Right atrium auricular region (tissue), 2 donors: ENCODE data around the gene HDGFL3. TPM values are rescaled to one million over a fixed set of nuclear protein-coding genes. Genes with fewer than 3 reads are reported as not detected.
"Not testable (repeated sequence)": the region's sequence is repeated elsewhere in the genome, so short reads cannot be mapped to it uniquely, and the experiment has no call there.

Experiments
- DNase-seq: peaks from one replicate; pipeline ENCODE4 v3.0.0-alpha.2; 2019; ENCODE audit warnings: low spot score
- H3K27ac ChIP-seq, 2 donors: fragments of 200-600 bp; sonication (generic); 1 replicate in 1 of 2; 2 replicates in 1 of 2; pipeline ENCODE4 v1.5.1; 2016 to 2019
- H3K27me3 ChIP-seq, 2 donors: fragments of 200-600 bp; sonication (generic); one replicate each; pipeline versions ENCODE4 v1.5.1 to v1.6.0; 2017 to 2019
- H3K36me3 ChIP-seq: fragments of 200-600 bp; sonication (generic); one replicate; pipeline ENCODE4 v1.5.1; 2016
- H3K4me1 ChIP-seq, 2 donors: fragments of 200-600 bp; sonication (generic); one replicate each; pipeline versions ENCODE4 v1.5.1 to v1.6.0; 2017 to 2019
- H3K4me3 ChIP-seq, 2 donors: fragments of 200-600 bp; sonication (generic); 1 replicate in 1 of 2; 2 replicates in 1 of 2; pipeline ENCODE4 v1.5.1; 2017 to 2019; ENCODE audit warnings: mild to moderate bottlenecking in 1 of 2, moderate library complexity in 1 of 2
- H3K9me3 ChIP-seq, 2 donors: fragments of 200-600 bp; sonication (generic); one replicate each; pipeline ENCODE4 v1.5.1; 2019
- total RNA-seq, 2 donors: library from RNA; depleted of rRNA; stranded (reverse); fragments of >200 nt; gene quantifications; one replicate each; pipeline ENCODE4 v1.1.0, GENCODE V29; 2016
- TF ChIP-seq, protein P1 (sequence below), 2 donors: fragments of 200-600 bp; sonication (generic); IDR thresholded peaks; one replicate each; pipeline ENCODE4 v1.5.1; 2019; ENCODE audit warnings: antibody characterized with exemption in 2 of 2

The HDGFL3 gene
- total RNA-seq, 2 donors from 2014 or later = 25.6 to 30.0 TPM

DNA sequence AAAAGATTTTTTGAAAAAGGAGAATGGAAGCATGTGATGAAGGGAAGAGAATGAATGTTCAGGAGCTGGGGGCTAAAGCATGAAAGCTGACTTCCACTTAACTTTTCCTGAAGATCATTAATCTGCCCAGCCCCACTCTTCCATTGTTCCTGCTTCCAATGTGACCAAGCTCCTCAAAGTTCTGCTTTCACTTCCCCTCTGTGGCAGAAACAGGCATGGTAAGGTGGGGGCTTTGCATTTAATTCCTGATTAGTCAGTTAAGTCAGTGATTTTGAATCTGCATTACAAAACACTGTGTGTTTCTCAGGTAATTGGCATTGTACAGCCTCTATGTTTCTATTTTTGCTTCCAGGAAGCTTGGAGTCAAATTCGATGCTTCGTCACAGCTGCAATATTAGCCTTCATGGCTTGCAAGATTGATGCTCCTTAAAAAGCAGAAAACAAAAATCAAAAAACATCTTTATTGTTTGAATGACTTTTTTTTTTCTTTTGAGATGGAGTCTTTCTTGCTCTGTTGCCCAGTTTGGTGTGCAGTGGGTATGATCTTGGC is 107.5 kb downstream of the HDGFL3 start:
- peaks cover 0 to 19% of the 10 kb centered on the region in 2 donors for H3K4me1 ChIP-seq
- no peak overlapping the region for H3K27ac ChIP-seq
- no peak overlapping the region for H3K4me3 ChIP-seq
- H3K36me3 ChIP-seq = no peaks in the 10 kb centered on the region
- DNase-seq = peak; percentile 56
- H3K9me3 ChIP-seq = no peaks in the 10 kb centered on the region
- TF ChIP-seq, protein P1, sequence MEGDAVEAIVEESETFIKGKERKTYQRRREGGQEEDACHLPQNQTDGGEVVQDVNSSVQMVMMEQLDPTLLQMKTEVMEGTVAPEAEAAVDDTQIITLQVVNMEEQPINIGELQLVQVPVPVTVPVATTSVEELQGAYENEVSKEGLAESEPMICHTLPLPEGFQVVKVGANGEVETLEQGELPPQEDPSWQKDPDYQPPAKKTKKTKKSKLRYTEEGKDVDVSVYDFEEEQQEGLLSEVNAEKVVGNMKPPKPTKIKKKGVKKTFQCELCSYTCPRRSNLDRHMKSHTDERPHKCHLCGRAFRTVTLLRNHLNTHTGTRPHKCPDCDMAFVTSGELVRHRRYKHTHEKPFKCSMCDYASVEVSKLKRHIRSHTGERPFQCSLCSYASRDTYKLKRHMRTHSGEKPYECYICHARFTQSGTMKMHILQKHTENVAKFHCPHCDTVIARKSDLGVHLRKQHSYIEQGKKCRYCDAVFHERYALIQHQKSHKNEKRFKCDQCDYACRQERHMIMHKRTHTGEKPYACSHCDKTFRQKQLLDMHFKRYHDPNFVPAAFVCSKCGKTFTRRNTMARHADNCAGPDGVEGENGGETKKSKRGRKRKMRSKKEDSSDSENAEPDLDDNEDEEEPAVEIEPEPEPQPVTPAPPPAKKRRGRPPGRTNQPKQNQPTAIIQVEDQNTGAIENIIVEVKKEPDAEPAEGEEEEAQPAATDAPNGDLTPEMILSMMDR (IDR thresholded peaks at IDR 0.05) = no peak
- H3K27me3 ChIP-seq = no peaks in the 10 kb centered on the region

DNA sequence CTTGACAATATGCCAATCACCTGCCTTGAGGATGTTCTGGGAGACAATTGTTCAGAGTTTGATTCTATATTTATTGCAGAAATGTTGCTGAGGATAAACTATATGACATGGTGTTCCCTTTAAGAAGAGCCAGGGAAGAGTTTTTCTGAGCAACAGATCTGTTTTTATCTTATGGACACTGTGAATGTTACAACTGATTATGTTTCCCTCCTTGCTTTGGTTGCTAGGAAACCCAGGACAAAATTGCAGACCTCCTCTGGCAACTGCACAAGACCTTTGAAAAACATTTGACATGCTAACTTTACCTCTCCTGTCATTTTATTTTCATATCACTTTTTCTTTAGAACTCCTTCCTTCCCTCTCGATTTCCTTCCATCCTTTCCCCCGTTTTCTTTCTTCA is 108.3 kb downstream of the HDGFL3 start:
- Histone ChIP-seq H3K27me3 (no peaks in the 10 kb centered on the region), H3K9me3 (no peaks in the 10 kb centered on the region), H3K27ac (no peak overlapping the region), H3K36me3 (no peaks in the 10 kb centered on the region), H3K4me1 (peaks cover 0 to 19% of the 10 kb centered on the region in 2 donors), H3K4me3 (no peak overlapping the region)
- no peak for DNase-seq
- TF ChIP-seq, protein P1 (IDR thresholded peaks at IDR 0.05) = no peak

DNA sequence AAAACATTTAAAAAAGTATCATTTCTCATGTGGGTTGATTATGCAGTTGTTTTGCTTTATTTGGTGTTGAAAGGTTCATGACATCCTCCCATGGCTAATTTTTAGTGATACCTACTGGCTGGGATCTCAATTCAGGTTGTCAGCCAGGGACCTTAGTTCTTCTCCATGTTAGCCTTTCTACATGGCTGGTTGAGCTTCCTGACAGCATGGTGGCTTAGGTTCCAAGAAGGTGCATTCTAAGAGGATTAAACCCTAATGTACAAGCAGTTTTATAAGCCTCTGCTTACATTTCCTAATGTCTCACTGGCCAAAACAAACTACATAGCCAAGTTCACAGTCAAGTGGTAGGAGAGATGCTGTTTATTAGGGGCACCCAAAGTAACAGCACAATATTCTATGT is 109.5 kb downstream of the HDGFL3 start:
- TF ChIP-seq, protein P1 (IDR thresholded peaks at IDR 0.05) = no peak
- Histone ChIP-seq H3K27ac (no peak overlapping the region), H3K27me3 (no peaks in the 10 kb centered on the region), H3K36me3 (no peaks in the 10 kb centered on the region), H3K4me3 (no peak overlapping the region), H3K4me1 (peaks cover 0 to 19% of the 10 kb centered on the region in 2 donors), H3K9me3 (no peaks in the 10 kb centered on the region)
- DNase-seq = no peak

DNA sequence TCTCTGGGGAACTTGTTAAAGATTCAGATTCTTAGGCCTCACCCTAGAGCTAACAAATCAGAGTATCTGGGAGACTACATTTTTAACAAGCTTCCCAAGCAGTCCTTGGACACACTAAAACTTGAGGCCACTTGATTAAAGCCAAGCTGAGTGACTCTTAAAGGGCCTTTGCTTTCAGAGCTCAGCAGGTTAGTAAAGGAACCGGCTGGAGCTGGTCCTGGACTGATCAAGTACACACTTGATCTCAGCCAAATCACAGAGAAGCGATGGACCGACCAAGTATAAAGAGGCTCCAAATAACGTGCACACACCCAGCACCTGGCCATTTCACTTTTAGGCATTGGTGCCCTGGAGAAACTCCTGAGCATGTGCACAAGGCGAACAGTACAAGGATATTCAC is 113.0 kb downstream of the HDGFL3 start:
- peak; percentile 54 for DNase-seq
- Histone ChIP-seq H3K4me3 (no peak overlapping the region), H3K36me3 (no peaks in the 10 kb centered on the region), H3K27me3 (no peaks in the 10 kb centered on the region), H3K4me1 (peaks cover 0 to 7% of the 10 kb centered on the region in 2 donors), H3K27ac (no peak overlapping the region), H3K9me3 (no peaks in the 10 kb centered on the region)
- TF ChIP-seq, protein P1 (IDR thresholded peaks at IDR 0.05) = no peak

DNA sequence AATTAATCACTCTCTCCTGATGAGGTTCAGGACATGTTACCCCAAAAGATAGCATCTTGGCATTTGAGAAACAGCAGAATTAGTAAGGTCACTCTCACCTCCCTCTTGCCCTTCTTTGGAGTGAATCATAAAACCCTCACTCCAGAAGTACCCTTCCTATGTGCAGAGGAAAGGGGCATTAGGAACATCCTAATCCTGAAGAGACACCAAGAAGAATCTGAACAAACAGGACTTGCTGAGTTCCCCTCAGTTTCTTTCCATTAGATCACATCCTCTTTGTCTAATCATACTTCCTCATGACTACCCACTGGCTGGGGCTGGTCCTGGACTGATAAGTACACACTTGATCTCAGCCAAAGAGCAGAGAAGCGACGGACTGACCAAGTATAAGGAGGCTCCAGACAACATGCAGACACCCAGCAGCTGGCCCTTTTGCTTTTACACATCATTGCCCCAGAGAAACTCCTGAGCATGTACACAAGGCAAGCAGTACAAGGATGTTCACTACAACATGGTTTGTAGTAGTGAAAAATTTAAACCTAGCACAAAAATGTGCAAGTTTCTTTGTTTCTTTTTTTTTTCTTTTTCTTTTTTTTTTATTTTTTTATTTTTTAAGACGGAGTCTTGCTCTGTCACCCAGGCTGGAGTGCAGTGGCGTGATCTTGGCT is 115.2 kb downstream of the HDGFL3 start:
- H3K27ac ChIP-seq = peak overlapping the region in 1 of 2 donors; percentile 16
- no peaks in the 10 kb centered on the region for H3K9me3 ChIP-seq
- H3K36me3 ChIP-seq = no peaks in the 10 kb centered on the region
- no peaks in the 10 kb centered on the region for H3K4me1 ChIP-seq
- peak; percentile 76 for DNase-seq
- no peaks in the 10 kb centered on the region for H3K27me3 ChIP-seq
- TF ChIP-seq, protein P1 (IDR thresholded peaks at IDR 0.05) = no peak
- H3K4me3 ChIP-seq = no peak overlapping the region

DNA sequence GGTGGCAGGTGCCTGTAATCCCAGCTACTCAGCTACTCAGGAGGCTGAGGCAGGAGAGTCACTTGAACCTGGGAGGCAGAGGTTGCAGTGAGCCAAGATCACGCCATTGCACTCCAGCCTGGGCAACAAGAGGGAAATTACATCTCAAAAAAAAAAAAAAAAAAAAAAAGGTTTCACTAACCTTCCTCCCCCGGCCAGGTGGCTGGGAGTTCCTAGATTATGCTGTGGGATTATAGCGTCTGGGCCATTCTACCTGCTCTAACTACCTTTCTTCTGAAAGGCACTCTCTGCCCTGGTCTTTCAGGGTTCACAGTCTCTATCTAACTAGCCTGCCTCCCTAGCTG is 115.7 kb downstream of the HDGFL3 start:
- H3K27ac ChIP-seq = peak overlapping the region in 1 of 2 donors; percentile 16
- DNase-seq = peak; percentile 9
- H3K4me1 ChIP-seq, H3K9me3 ChIP-seq, H3K27me3 ChIP-seq, H3K4me3 ChIP-seq, H3K36me3 ChIP-seq: not testable (repeated sequence)
